Endothelial cell of hepatic sinusoid (primary cell): ENCODE measurements around the gene ZDHHC20.

Experiments used
- in situ Hi-C: cut with HindIII; loops from 2 replicates; pipeline ENCODE4 v1.10.0; 2017; ENCODE audit warnings: low sequenced_read_pairs

Gene ZDHHC20

GRCh38 chr13:21328201-21328600 is 130.9 kb downstream of the ZDHHC20 start:
- in situ Hi-C loops = no loop called here

- in situ Hi-C loops = no loop called here
These were observed 132.7 kb downstream of the ZDHHC20 start for GRCh38 chr13:21326155-21327031.

GRCh38 chr13:21324803-21325202 is 134.3 kb downstream of the ZDHHC20 start:
- in situ Hi-C loops = no loop called here

- in situ Hi-C loops = no loop called here
These were observed 136.1 kb downstream of the ZDHHC20 start for GRCh38 chr13:21322988-21323387.
